Neural cell (in vitro differentiated cells): ENCODE data around the gene RAPGEF2.
"Not testable (repeated sequence)": the region's sequence is repeated elsewhere in the genome, so short reads cannot be mapped to it uniquely, and the experiment has no call there.

Experiments used
- CTCF ChIP-seq: fragments of 450-650 bp; IDR thresholded peaks from 2 replicates; pipeline ENCODE4 v1.5.1; 2014; ENCODE audit warnings: antibody characterized with exemption, mild to moderate bottlenecking, moderate library complexity; ENCODE audit not compliant: poor library complexity, severe bottlenecking
- EZH2 ChIP-seq: fragments of 200-600, 300-800 bp; shearing (Covaris generic), sonication (generic); IDR thresholded peaks from 2 replicates; pipeline ENCODE4 v1.6.1; 2014; ENCODE audit warnings: antibody characterized with exemption, low read length, borderline replicate concordance, mild to moderate bottlenecking; ENCODE audit not compliant: insufficient read depth, poor library complexity, severe bottlenecking

GRCh38 chr4:159161436-159161835, 58.6 kb downstream of the RAPGEF2 start:
- TF ChIP-seq EZH2, CTCF: not testable (repeated sequence)
